H1 (cell line): ENCODE results near the gene ZNG1A. TPM values are rescaled to one million over a fixed set of nuclear protein-coding genes. Genes with fewer than 3 reads are reported as not detected.
"Not testable (repeated sequence)": the region's sequence is repeated elsewhere in the genome, so short reads cannot be mapped to it uniquely, and the experiment has no call there.

ENCODE experiments used
- CTCF ChIA-PET: fragments of 300-600 bp; sonication (Branson Sonifier 250); formaldehyde crosslinking; loops from one replicate; lab custom pipeline; 2021; ENCODE audit not compliant: partially characterized antibody; lab: Charles Lee
- POLR2A ChIA-PET: fragments of 300-600 bp; sonication (Branson Sonifier 250); formaldehyde crosslinking; loops from one replicate; lab custom pipeline; 2021; ENCODE audit warnings: inconsistent platforms; ENCODE audit not compliant: partially characterized antibody; lab: Charles Lee
- DNase-seq, 2 experiments: peaks; one replicate each; pipeline versions ENCODE4 v3.0.0 to v3.0.0-alpha.2; 2010 to 2022; ENCODE audit warnings: low spot score in 2 of 2, low read depth in 1 of 2, mixed read lengths in 1 of 2
- FAIRE-seq: peaks from 2 replicates; lab custom pipeline; 2011; peaks lifted over from hg19 to GRCh38; lab: Jason Lieb, UNC
- H2AFZ ChIP-seq: 2 replicates; pipeline ENCODE4 v1.8.1; 2012; ENCODE audit warnings: low read length, inconsistent platforms
- H2AK5ac ChIP-seq: 2 replicates; pipeline ENCODE4 v1.6.1; 2013; ENCODE audit warnings: low read depth, low read length
- H2BK120ac ChIP-seq: replicated peaks from 2 replicates; pipeline ENCODE3; 2013; ENCODE audit warnings: low read depth, low read length, inconsistent platforms
- H2BK12ac ChIP-seq: 2 replicates; pipeline ENCODE4 v1.6.1; 2013; ENCODE audit warnings: low read depth, low read length
- H2BK15ac ChIP-seq: 2 replicates; pipeline ENCODE4 v1.6.1; 2013; ENCODE audit warnings: low read length
- H2BK20ac ChIP-seq: 2 replicates; pipeline ENCODE4 v1.6.1; 2013; ENCODE audit warnings: low read length
- H2BK5ac ChIP-seq: 2 replicates; pipeline ENCODE4 v1.6.1; 2013; ENCODE audit warnings: low read depth, low read length
- H3K14ac ChIP-seq: 2 replicates; pipeline ENCODE4 v1.6.1; 2013; ENCODE audit warnings: inconsistent platforms; ENCODE audit not compliant: insufficient read length
- H3K18ac ChIP-seq: 2 replicates; pipeline ENCODE4 v1.6.1; 2013; ENCODE audit warnings: low read length; ENCODE audit errors: extremely low read depth
- H3K23ac ChIP-seq: 2 replicates; pipeline ENCODE4 v1.6.1; 2013; ENCODE audit warnings: inconsistent platforms; ENCODE audit not compliant: insufficient read length
- H3K23me2 ChIP-seq: 2 replicates; pipeline ENCODE4 v1.6.1; 2013; ENCODE audit warnings: low read depth, low read length
- H3K27ac ChIP-seq: 2 replicates; pipeline ENCODE4 v1.6.1; 2011; ENCODE audit warnings: low read depth, low read length, inconsistent platforms
- H3K27me3 ChIP-seq, 4 experiments: replicated peaks in 1 of 4; 1 replicate in 1 of 4; 2 replicates in 3 of 4; pipeline versions ENCODE4 v1.6.1 to v1.8.1; 2011 to 2013; ENCODE audit warnings: low read length in 3 of 4, mild to moderate bottlenecking in 3 of 4, inconsistent platforms in 2 of 4, mixed read lengths in 2 of 4, moderate library complexity in 1 of 4; ENCODE audit not compliant: control insufficient read depth in 3 of 4, insufficient read depth in 3 of 4; ENCODE audit errors: extremely low read depth in 1 of 4
- H3K36me3 ChIP-seq, 4 experiments: 2 replicates each; pipeline versions ENCODE4 v1.6.1 to v1.8.1; 2011 to 2013; ENCODE audit warnings: mild to moderate bottlenecking in 4 of 4, low read length in 3 of 4, moderate library complexity in 2 of 4, control low read depth in 1 of 4, inconsistent platforms in 1 of 4; ENCODE audit not compliant: insufficient read depth in 4 of 4, control insufficient read depth in 2 of 4
- H3K4ac ChIP-seq: replicated peaks from 2 replicates; pipeline ENCODE3; 2013; ENCODE audit warnings: low read length, low read depth, mixed read lengths, inconsistent platforms; ENCODE audit not compliant: insufficient read length
- H3K4me1 ChIP-seq, 4 experiments: replicated peaks in 1 of 4; 1 replicate in 1 of 4; 2 replicates in 3 of 4; pipeline versions ENCODE4 v1.6.1 to v1.8.1; 2011 to 2013; ENCODE audit warnings: low read length in 3 of 4, inconsistent platforms in 2 of 4, mixed read lengths in 1 of 4; ENCODE audit not compliant: insufficient read depth in 4 of 4, control insufficient read depth in 3 of 4
- H3K4me2 ChIP-seq, 2 experiments: 2 replicates each; pipeline versions ENCODE4 v1.6.1 to v1.8.1; 2011 to 2013; ENCODE audit warnings: low read depth in 2 of 2, low read length in 2 of 2, control low read depth in 1 of 2, inconsistent platforms in 1 of 2, mild to moderate bottlenecking in 1 of 2; ENCODE audit not compliant: insufficient read depth in 1 of 2
- H3K4me3 ChIP-seq, 4 experiments: fragments of 200-600, 300-600 bp in 1 of 4; sonication (generic), shearing (Covaris generic), sonication (Bioruptor Twin) in 1 of 4; 2 replicates each; pipeline versions ENCODE4 v1.5.1 to v1.8.1; 2011 to 2016; ENCODE audit warnings: low read length in 4 of 4, low read depth in 3 of 4, control low read depth in 2 of 4, inconsistent platforms in 2 of 4, mild to moderate bottlenecking in 2 of 4, mixed read lengths in 1 of 4, moderate library complexity in 1 of 4; ENCODE audit not compliant: insufficient read depth in 2 of 4; ENCODE audit errors: extremely low read depth in 1 of 4
- H3K56ac ChIP-seq: replicated peaks from 2 replicates; pipeline ENCODE3; 2013; ENCODE audit warnings: low read depth, mild to moderate bottlenecking, mixed read lengths, low read length, inconsistent platforms; ENCODE audit not compliant: insufficient read length
- H3K79me1 ChIP-seq: 2 replicates; pipeline ENCODE4 v1.6.1; 2013; ENCODE audit warnings: low read depth, low read length, control low read depth
- H3K79me2 ChIP-seq, 2 experiments: 2 replicates each; pipeline versions ENCODE4 v1.6.1 to v1.8.1; 2012 to 2013; ENCODE audit warnings: low read length in 2 of 2, mild to moderate bottlenecking in 2 of 2, inconsistent platforms in 1 of 2; ENCODE audit not compliant: insufficient read depth in 2 of 2, control insufficient read depth in 1 of 2
- H3K9ac ChIP-seq, 4 experiments: replicated peaks in 1 of 4; 1 replicate in 1 of 4; 2 replicates in 3 of 4; pipeline versions ENCODE4 v1.6.1 to v1.8.1; 2011 to 2013; ENCODE audit warnings: low read depth in 3 of 4, low read length in 3 of 4, control low read depth in 2 of 4, mild to moderate bottlenecking in 2 of 4, moderate library complexity in 2 of 4, inconsistent platforms in 1 of 4; ENCODE audit errors: extremely low read depth in 1 of 4
- H3K9me3 ChIP-seq, 2 experiments: 2 replicates each; pipeline versions ENCODE4 v1.6.1 to v1.8.1; 2012 to 2013; ENCODE audit warnings: mild to moderate bottlenecking in 2 of 2, moderate library complexity in 2 of 2, control low read depth in 1 of 2, inconsistent platforms in 1 of 2, low read depth in 1 of 2, low read length in 1 of 2, mixed read lengths in 1 of 2; ENCODE audit not compliant: insufficient read depth in 2 of 2
- H4K20me1 ChIP-seq, 2 experiments: replicated peaks in 1 of 2; 2 replicates each; pipeline versions ENCODE3 to v1.8.1; 2011 to 2013; ENCODE audit warnings: inconsistent platforms in 2 of 2, low read length in 2 of 2, mild to moderate bottlenecking in 1 of 2; ENCODE audit not compliant: insufficient read depth in 2 of 2, control insufficient read depth in 1 of 2
- H4K5ac ChIP-seq: 2 replicates; pipeline ENCODE4 v1.6.1; 2013; ENCODE audit warnings: low read length, low read depth, mixed read lengths, inconsistent platforms; ENCODE audit not compliant: insufficient read length
- H4K8ac ChIP-seq: 2 replicates; pipeline ENCODE4 v1.8.0; 2013; ENCODE audit warnings: mild to moderate bottlenecking, moderate library complexity, low read length, inconsistent platforms; ENCODE audit not compliant: insufficient read depth; ENCODE audit errors: extremely low read depth
- H4K91ac ChIP-seq: replicated peaks from 2 replicates; pipeline ENCODE3; 2013; ENCODE audit warnings: low read length, mixed read lengths, inconsistent platforms; ENCODE audit not compliant: insufficient read length
- WGBS, 2 experiments: shearing (Covaris generic) in 1 of 2; methylation state at CpG; one replicate each; pipeline versions ENCODE4 v1.1.6 to v1.1.7; 2013 to 2015; ENCODE audit warnings: low lambda C conversion rate in 2 of 2, mixed read lengths in 2 of 2, inconsistent platforms in 1 of 2, low coverage in 1 of 2, missing lambda C conversion rate in 1 of 2; ENCODE audit not compliant: insufficient replicate concordance in 2 of 2, insufficient coverage in 1 of 2, insufficient read length in 1 of 2; ENCODE audit errors: extremely low coverage in 1 of 2, missing lambda C conversion rate in 1 of 2; 5-methylcytosine and 5-hydroxymethylcytosine counted together
- polyA plus RNA-seq, 7 experiments: library from polyadenylated mRNA; depleted of rRNA in 3 of 7; stranded (reverse) in 5 of 7; unstranded in 2 of 7; fragments of >200 nt in 5 of 7; fragments of 200-250 nt in 2 of 7; gene quantifications; 1 replicate in 5 of 7; 2 replicates in 1 of 7; 4 replicates in 1 of 7; pipeline versions ENCODE4 v1.2.1 to v1.2.3, GENCODE V29; 2011 to 2013; ENCODE audit warnings: missing spikeins in 2 of 7, mixed read lengths in 2 of 7
- total RNA-seq: library from RNA; stranded (reverse); fragmentation: NEBNext Ultra II Directional; extraction: Animal tissue kit (Norgen Biotek cat#: 25700); gene quantifications from 2 replicates; pipeline ENCODE4 v1.2.1, GENCODE V29; 2021

The ZNG1A gene
- total and polyA plus RNA-seq, 2 of the 8 experiments (the other 6 are each of a cell fraction or from before 2014, with no cell fraction given): 18.2 to 46.5 TPM

DNA sequence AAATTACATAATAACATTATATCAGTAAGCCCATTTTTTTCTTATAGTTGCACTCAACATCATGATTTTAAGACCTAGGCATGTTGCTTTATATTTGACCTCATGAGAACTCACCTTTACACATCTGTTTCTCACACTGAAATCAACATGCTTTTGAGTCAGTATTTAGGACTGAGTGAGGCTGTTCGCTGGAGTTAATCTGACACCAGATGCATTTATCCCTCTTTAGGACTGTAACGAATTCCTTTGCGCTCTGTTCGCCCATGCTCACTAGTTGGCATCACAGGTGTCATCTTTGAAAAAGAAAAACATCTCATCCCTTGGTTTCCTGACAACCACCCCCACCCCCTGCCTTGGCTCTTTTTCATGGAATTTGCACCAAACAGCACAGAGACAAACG is 84.9 kb downstream of the ZNG1A start:
- 89% methylated on average over 4 of the region's 5 CpGs; no CpG with 5 or more reads in 1 of the 2 experiments for WGBS, 2 experiments
- DNase-seq, H3K4me3 ChIP-seq, H3K36me3 ChIP-seq, H2AFZ ChIP-seq, H3K79me2 ChIP-seq, H4K8ac ChIP-seq, H2BK20ac ChIP-seq, H3K23me2 ChIP-seq, H3K27me3 ChIP-seq, H2BK5ac ChIP-seq, H3K23ac ChIP-seq, H2BK120ac ChIP-seq, H3K27ac ChIP-seq, H4K5ac ChIP-seq, H3K14ac ChIP-seq, H3K18ac ChIP-seq, H3K4me1 ChIP-seq, H4K20me1 ChIP-seq, H3K9ac ChIP-seq, H3K4me2 ChIP-seq, H3K79me1 ChIP-seq, H3K56ac ChIP-seq, H2BK15ac ChIP-seq, POLR2A ChIA-PET, H3K4ac ChIP-seq, H3K9me3 ChIP-seq, H2AK5ac ChIP-seq, FAIRE-seq, H4K91ac ChIP-seq, CTCF ChIA-PET, H2BK12ac ChIP-seq: not testable (repeated sequence)

DNA sequence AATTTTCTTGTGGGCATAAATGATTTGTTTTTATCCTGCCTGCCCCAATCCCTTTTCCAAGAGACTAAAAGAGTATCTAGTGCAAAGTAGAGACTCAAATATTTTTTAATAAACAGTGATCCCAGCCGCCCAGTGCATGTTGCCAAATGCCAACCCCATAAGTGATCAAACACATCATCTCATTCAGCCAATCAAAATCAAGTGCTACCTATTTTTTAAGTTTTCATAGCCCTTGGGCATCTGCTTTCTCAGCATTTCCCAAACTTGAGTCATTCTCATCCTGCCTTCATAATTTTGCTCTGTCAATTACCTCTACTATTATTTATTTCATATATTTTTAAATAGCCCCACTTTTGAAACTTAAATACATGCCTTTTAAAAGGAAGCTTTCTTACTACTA is 88.0 kb downstream of the ZNG1A start:
- H3K4ac ChIP-seq, H4K91ac ChIP-seq, H3K18ac ChIP-seq, H3K23ac ChIP-seq, H4K5ac ChIP-seq, H3K9ac ChIP-seq, H3K27ac ChIP-seq, H3K79me1 ChIP-seq, H3K4me1 ChIP-seq, H3K56ac ChIP-seq, H3K4me2 ChIP-seq, H3K4me3 ChIP-seq, H4K20me1 ChIP-seq, H3K23me2 ChIP-seq, FAIRE-seq, H3K36me3 ChIP-seq, DNase-seq, H3K9me3 ChIP-seq, POLR2A ChIA-PET, H2BK120ac ChIP-seq, H2AFZ ChIP-seq, CTCF ChIA-PET, H3K79me2 ChIP-seq, H3K14ac ChIP-seq, H2BK15ac ChIP-seq, H2BK12ac ChIP-seq, H2AK5ac ChIP-seq, H2BK5ac ChIP-seq, H4K8ac ChIP-seq, H3K27me3 ChIP-seq, H2BK20ac ChIP-seq: not testable (repeated sequence)
- 63% methylated on average over 1 of the region's 1 CpG; no CpG with 5 or more reads in 1 of the 2 experiments for WGBS, 2 experiments
